HG03565 (cell line): Measurements from ENCODE around the gene TRPC4AP.

Experiments used
- ATAC-seq: cut with Tn5 transposase; IDR thresholded peaks from one replicate; pipeline ENCODE4 v1.9.1; 2021; ENCODE audit warnings: mild to moderate bottlenecking, moderate library complexity; ENCODE audit not compliant: unreplicated experiment

TRPC4AP gene

GRCh38 chr20:35018590-35019371 is 73.8 kb downstream of the TRPC4AP start:
- no peak for ATAC-seq

GRCh38 chr20:35017099-35017835 is 75.3 kb downstream of the TRPC4AP start:
- no peak for ATAC-seq

DNA sequence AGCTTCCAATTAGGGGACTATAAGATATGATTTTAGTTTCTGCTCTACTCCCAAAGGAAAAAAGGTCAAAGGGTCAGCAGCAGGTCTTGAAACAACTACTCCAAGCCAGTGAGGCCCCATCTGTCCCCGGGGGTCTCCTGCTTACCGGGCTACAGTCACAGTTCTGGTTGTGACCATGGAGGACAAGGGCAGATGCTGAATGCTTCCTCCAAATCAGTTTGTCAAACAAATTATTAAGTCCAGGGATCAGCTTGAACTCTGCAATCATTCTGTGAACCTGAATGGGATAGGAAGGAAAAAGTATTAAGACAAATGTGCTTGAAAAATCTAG is 76.8 kb downstream of the TRPC4AP start:
- ATAC-seq = no peak

- ATAC-seq = no peak
Observed at GRCh38 chr20:35014537-35014936, 78.1 kb downstream of the TRPC4AP start.

DNA sequence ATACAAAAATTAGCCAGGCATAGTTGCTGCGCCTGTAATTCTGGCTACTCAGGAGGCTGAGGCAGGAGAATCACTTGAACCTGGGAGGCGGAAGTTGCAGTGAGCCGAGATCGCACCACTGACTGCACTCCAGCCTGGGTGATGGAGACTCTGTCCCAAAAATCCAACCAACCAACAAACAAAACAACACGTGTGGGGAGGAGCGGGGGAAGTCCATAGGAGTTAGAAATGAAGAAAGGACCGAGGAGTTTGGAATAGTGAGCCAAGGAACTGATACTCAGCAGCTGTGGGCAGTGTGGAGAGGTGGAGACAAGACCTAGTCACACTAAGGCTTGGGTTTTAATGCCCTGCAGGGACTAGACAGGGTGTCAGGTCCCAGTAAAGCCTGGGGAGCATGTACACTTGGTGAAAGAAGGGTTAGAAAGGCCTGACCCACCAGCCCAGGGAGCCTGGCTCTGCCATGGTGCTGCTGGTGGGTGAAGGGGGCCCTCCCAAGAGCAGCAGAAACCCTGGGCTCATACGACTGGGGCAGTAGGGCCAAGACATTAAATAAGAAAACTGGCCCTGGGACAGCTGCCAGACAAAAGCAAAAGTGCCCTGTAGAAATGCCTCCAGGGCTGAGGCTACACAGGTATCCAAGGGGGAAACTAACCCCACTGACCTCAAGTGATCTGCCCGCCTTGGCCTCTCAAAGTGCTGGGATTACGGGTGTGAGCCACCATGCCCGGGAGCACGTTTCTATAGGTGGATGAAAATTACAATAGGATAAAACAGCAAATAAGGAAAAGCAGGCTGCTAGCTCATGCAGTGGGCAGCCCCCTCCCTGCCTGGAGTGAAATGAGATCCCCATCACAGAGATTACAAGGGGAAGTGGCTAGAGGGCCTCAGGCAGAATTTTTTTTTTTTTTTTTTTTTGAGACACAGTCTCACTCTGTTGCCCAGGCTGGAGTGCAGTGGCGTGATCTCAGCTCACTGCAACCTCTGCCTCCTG is 78.9 kb downstream of the TRPC4AP start:
- ATAC-seq = no peak

DNA sequence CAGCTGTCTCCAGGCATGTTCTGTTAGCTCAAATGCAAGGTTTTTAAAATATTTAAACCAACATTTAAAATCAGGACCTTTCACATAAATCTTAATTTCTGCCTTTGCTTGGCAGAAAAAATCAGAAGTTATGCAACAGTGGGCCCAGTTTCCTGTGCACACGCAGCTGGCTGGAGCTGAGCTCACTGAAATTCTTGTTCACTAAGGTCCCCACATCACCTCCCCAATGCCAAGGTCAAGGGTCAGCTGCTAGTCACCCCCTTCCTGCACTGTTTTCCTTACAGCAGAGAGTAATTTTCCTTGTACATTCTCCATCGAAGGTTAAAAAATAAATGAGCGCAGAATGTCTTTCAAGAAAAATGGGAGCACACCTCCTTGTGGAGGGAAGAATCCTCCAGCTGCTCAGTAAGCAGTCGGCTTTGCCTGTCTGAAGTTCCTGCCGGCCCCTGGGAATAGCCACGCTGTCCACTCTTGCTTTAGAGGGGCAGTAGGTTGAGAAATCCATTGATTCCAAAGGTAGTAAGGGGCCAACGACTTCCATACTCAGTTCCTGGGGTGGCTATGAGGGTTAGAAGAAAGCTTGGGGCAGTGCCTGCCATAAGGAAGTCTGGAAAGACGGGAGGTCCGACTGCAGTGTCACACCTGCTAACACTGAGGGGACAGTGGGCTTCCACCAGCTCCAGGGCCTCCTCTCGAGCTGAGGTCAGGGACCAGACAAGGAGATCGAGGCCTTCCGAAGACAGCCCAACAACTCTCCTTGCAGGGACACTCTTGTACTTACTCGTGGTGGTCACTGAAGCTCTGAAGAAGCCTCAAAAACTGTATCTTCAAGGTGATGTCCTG is 80.2 kb downstream of the TRPC4AP start:
- ATAC-seq = no peak

DNA sequence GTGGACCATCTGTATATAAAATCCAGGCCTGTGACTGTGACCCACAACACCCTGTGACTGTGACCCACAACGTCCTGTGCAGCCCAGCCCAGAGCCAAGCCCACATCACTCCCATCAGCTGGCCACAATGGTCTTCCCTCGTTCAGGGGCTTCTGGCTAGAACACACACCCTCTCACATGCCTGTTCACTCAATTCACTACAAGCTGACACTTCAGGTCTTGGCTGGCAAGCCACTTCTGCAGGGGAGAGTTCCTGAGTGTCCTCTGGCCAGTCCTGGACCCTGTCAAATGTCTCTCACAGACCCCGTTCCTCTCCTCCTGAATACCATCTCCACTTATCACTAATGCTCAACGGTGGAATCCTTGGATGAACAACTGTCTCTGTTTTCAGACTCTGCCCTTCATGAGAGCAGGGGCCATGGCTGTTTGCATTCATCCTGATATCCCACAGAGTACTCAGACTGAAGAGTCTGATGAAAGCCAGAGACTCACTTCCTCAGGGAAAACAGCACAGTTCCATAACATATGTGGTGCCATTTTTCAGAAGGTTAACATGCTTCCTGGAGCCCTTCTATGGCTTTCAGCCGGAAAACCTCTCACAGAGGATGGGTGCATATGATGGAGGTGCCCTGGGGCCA is 80.9 kb downstream of the TRPC4AP start:
- no peak for ATAC-seq

DNA sequence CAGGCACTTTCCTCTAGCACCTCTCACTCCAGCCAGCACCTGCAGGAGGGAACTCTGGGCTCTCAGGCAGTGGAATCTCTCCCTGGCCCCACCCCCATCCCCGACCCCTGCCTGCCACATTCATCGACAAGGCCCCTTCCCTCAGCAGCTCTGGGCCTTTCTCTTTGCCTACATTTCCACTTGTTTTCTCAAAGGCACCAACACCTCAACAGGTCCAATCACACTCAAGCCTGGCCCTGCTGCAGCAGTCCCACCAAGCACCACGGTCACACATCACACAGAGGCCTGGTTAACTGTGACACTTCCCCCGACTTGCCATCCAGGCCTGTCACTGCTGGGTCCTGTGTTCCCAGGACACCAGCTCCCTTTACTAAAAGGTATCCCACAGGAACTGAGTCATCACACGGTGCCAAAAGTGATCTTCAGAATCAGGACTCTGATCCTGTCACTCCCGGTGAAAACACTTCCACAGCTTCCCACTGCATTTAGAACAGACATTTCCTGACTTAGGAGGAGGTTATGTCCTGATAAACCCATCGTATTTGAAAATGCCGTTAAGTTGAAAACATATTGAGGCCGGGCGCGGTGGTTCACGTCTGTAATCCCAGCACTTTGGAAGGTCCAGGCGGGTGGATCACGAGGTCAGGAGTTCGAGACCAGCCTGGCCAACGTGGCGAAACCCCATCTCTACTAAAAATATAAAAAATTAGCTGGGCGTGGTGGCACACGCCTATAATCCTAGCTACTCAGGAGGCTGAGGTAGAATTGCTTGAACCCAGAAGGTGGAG is 82.0 kb downstream of the TRPC4AP start:
- ATAC-seq = no peak

GRCh38 chr20:35009665-35010328 is 82.8 kb downstream of the TRPC4AP start:
- no peak for ATAC-seq

- ATAC-seq = no peak
Observed at GRCh38 chr20:35008411-35009342, 83.9 kb downstream of the TRPC4AP start.

GRCh38 chr20:35007891-35008290 is 84.7 kb downstream of the TRPC4AP start:
- no peak for ATAC-seq

DNA sequence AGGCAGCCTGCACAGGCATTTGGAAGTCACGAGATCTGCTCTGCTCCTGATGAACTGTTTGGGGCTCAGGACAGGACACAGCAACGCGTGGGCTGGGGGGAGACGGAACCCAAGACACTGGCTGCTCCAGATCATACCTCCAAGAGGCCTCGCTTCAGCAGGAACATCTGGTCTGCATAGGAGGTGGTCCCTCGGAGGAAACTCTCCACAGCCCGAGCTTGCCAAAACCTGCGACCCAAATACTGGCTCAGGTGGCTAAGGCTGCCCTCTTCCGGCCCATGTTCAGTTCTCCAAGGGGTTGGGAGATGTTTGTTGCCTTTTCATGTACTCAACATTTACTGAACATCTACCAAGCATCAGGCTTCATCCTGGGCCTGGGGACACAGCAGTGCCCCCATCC is 85.2 kb downstream of the TRPC4AP start:
- ATAC-seq = no peak

DNA sequence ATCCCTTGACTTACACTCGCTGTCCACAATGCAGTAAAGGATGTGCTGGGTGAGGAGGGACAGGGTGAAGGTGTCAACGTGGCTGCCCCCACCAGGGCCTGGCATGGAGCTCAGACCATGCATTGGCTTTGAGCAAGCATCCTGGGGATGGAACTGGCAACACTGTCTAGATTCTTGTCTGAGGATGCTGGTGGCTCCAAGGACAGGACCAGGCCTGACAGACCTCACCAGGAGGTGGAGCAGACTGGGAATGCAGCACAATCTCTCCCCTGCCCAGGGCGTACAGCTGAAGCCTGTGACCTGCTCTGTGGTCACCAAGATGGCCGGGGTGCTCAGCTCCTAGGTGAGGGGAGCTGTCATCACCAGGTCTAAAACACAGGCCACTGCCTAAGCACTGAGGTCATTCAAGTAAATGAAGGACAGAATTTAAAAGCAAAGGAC is 86.1 kb downstream of the TRPC4AP start:
- no peak for ATAC-seq

DNA sequence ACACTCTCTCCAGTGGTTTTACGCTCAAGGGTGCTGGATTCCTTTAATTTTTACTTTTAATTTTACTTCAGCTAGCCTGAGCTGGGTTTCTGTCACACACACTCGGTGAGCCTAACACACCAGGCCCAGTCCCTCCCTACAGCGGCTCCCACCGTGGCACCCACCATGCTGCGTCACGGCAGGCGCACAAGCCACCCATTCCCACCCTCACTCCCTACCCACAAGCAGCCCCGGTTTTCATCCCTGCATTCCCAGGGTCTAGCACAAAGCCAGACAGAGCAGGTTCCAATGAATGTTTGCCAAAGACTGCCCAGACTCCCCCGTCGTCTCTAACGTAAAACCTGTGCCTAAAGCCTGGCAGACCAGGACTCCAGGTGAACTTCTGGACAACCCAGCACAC is 86.6 kb downstream of the TRPC4AP start:
- no peak for ATAC-seq

DNA sequence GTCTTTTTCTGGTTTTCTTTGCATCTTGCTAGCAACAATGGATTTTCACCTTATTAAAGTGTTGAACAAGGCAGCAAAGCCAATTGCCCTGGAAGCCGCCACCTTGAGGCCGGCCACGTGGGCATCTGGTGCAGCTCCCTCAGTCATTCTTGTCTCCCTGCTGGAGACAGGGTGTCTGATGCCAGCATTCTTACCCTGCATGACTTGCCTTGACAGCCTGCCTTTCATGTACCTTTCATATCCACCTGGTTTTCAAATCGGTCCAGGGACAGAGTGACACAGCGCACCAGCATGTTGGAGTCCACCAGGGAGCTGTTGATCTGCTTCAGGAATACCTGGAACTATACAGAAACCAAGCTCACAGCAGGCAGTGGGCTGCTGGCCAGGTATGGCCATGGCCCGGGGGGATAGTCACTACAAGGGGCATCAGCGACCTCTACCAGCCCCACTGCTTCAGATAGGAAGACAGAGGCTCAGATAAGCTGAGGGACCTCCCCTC is 87.1 kb downstream of the TRPC4AP start:
- ATAC-seq = no peak

DNA sequence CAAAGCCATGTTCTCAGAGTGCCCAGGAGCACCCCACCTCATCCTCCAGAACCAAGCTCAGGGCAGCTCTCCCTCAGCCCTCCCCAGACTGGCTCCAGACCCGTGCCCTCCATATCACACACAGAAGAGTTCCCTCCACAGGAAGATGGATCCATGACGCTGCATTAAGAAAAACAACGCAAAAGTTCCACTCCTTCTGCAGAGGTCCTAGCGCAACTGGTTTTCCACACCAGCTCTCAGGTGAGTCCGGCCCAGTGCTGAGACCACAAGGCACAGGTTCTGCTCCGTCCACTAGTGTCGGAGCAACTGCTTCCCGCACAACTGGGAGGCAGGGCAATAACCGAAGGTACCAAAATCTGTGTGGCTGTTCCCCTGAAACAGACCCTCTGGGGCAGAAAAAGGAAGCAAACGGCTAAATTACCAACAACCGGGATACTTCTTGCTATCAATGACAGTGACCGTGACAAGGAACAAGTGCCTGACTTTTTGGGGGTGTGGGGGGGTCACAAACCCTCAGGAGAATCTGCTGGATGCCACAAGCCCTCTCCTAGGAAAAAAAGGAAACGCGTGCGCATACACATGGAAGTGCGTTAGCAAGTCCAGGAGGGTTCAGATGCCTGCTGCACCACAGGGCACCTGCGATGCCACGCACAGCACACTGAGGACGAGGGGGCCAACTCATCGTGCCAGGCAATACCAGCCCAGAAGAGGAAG is 87.7 kb downstream of the TRPC4AP start:
- ATAC-seq = no peak
